Activated CD8-positive, alpha-beta memory T cell treated with anti-CD3 and anti-CD28 coated beads, Interleukin-2, amount 50 U/mL, for 24 hours (primary cell): Measurements from ENCODE around the gene NKX3-2.

Experiments used
- DNase-seq: peaks from one replicate; pipeline ENCODE4 v3.0.0-alpha.2; 2020; ENCODE audit errors: extremely low read depth

NKX3-2 gene

GRCh38 chr4:13504374-13504773, 39.9 kb downstream of the NKX3-2 start:
- no peak for DNase-seq

- no peak for DNase-seq
Measured at GRCh38 chr4:13498469-13498868, 45.8 kb downstream of the NKX3-2 start.

GRCh38 chr4:13496605-13497004, 47.7 kb downstream of the NKX3-2 start:
- DNase-seq, result no peak

GRCh38 chr4:13495753-13496152, 48.6 kb downstream of the NKX3-2 start:
- DNase-seq, result no peak

GRCh38 chr4:13493793-13494192, 50.5 kb downstream of the NKX3-2 start:
- no peak for DNase-seq

- DNase-seq, result no peak
Measured at GRCh38 chr4:13492747-13493146, 51.6 kb downstream of the NKX3-2 start.
